ENCODE data around the gene ATG9B.

Gene ATG9B

DNA sequence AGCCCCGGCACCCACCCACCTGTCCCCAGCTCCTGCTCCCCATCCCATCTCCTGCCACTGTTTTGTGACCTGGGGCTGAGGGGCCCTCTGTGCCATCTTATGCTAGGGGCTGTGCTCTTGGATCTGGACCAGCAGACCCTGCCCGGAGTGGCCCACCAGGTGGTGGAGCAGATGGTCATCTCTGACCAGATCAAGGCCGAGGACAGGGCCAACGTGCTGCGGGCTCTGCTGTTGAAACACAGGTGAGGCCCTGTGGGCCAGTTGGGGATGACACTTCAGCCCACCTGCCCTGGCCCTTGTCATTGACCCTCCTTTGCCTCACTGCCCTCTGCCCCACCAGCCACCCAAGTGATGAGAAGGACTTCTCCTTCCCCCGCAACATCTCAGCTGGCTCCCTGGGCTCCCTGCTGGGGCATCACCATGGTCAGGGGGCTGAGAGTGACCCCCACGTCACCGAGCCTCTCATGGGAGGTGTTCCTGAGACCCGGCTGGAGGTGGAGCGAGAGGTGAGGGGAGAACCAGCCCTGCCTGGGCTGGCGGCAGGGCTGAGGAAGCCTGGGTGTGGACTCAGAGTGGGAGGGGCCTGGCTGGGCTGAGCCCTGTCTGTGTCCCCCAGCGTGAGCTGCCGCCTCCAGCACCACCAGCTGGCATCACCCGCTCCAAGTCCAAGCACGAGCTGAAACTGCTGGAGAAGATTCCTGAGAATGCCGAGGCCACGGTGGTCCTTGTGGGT lies 45.7 kb upstream of the ATG9B start:
- H2BK120ac ChIP-seq (ENCODE audit: insufficient read depth, low read length, poor library complexity), result no peak overlapping the region
- peaks cover 84 to 89% of the 10 kb centered on the region in 2 experiments for H3K36me3 ChIP-seq (ENCODE audit: control insufficient read depth in 1 of 2, insufficient read depth in 2 of 2, low read length in 2 of 2)

DNA sequence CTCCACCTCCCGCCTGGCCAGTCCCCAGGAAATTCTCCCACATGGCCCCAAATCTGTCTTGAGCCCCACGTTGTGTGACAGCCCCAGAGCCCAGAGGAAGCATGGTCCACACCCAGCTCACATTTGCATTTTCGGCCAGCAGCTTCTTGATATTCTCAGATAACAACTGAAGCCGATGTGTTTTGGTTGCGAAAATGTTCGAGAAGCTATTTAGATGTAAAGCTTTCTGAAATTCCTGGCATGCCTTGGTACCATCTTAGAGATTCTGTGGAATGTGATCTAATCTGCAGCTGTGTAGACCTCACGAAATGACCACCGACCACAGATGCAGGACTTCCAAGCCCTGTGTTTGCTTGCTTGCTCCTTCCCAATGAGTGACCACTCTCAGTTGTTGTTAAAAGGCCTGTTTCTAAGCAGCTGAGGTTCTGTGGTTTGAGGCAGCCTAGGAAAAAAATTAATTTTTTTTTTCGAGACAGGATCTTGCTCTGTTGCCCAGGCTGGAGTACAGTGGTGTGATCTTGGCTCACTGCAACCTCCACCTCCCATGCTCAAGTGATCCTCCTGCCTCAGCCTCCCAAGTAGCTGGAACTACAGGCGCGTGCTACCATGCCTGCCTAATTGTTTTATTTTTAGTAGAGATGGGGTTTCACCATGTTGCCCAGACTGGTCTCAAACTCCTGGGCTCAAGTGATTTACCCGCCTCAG lies 43.9 kb upstream of the ATG9B start:
- Histone ChIP-seq H3K27me3 (ENCODE audit: insufficient read depth, low read length) (no peaks in the 10 kb centered on the region), H3K9me3 (ENCODE audit: insufficient read depth, low read depth, low read length) (no peaks in the 10 kb centered on the region), H3K79me1 (ENCODE audit: low read length) (peaks cover 10% of the 10 kb centered on the region), H3K79me2 (ENCODE audit: control insufficient read depth, insufficient read depth, low read length, poor library complexity) (no peaks in the 10 kb centered on the region), H2AK5ac (ENCODE audit: low read length) (no peak overlapping the region), H2BK12ac (ENCODE audit: low read length) (no peak overlapping the region), H4K91ac (ENCODE audit: low read depth, low read length) (no peak overlapping the region), H2BK120ac (ENCODE audit: insufficient read depth, low read length, poor library complexity) (peak overlapping the region; percentile 41), H2AFZ (ENCODE audit: insufficient read depth, low read length, poor library complexity) (no peak overlapping the region), H3K36me3 (ENCODE audit: control insufficient read depth in 1 of 2, insufficient read depth in 2 of 2, low read length in 2 of 2) (peaks cover 82 to 84% of the 10 kb centered on the region in 2 experiments), H3K23ac (ENCODE audit: low read length) (no peak overlapping the region), H3K4me1 (ENCODE audit: control insufficient read depth in 1 of 2, insufficient read depth in 2 of 2, low read length in 2 of 2) (peaks cover 11 to 18% of the 10 kb centered on the region in 2 experiments), H4K8ac (ENCODE audit: low read depth, low read length) (no peak overlapping the region), H3K4me2 (ENCODE audit: low read length) (peak overlapping the region; percentile 38), H4K12ac (ENCODE audit: low read depth, low read length) (no peak overlapping the region), H3K27ac (ENCODE audit: low read depth, low read length) (peak overlapping the region; percentile 78), H3K14ac (ENCODE audit: low read length) (no peak overlapping the region), H2BK5ac (ENCODE audit: low read depth, low read length, poor library complexity) (peak overlapping the region; percentile 16), H3K9ac (ENCODE audit: low read length) (no peak overlapping the region), H3K4me3 (ENCODE audit: low read depth, low read length) (no peak overlapping the region), H3K4ac (ENCODE audit: low read depth, low read length) (no peak overlapping the region), H3K18ac (ENCODE audit: low read length) (peak overlapping the region; percentile 30)
- DNase-seq, result peak in 1 of 2 donors; percentile 75
- WGBS (ENCODE audit: extremely low coverage, insufficient coverage, insufficient read length), result no CpG with 5 or more reads among the region's 12 CpGs

More for the DNA sequence above, 45.7 kb upstream of the ATG9B start:
- WGBS (ENCODE audit: extremely low coverage, insufficient coverage, insufficient read length), result no CpG with 5 or more reads among the region's 17 CpGs
- Histone ChIP-seq H3K23ac (ENCODE audit: low read length) (no peak overlapping the region), H3K79me2 (ENCODE audit: control insufficient read depth, insufficient read depth, low read length, poor library complexity) (no peaks in the 10 kb centered on the region), H3K14ac (ENCODE audit: low read length) (no peak overlapping the region), H3K4me3 (ENCODE audit: low read depth, low read length) (no peak overlapping the region), H3K27me3 (ENCODE audit: insufficient read depth, low read length) (no peaks in the 10 kb centered on the region), H4K91ac (ENCODE audit: low read depth, low read length) (no peak overlapping the region), H4K12ac (ENCODE audit: low read depth, low read length) (no peak overlapping the region), H4K8ac (ENCODE audit: low read depth, low read length) (peak overlapping the region; percentile 20), H3K9ac (ENCODE audit: low read length) (no peak overlapping the region), H3K27ac (ENCODE audit: low read depth, low read length) (no peak overlapping the region), H2BK5ac (ENCODE audit: low read depth, low read length, poor library complexity) (no peak overlapping the region), H3K9me3 (ENCODE audit: insufficient read depth, low read depth, low read length) (no peaks in the 10 kb centered on the region), H3K4me1 (ENCODE audit: control insufficient read depth in 1 of 2, insufficient read depth in 2 of 2, low read length in 2 of 2) (peaks cover 8 to 15% of the 10 kb centered on the region in 2 experiments), H3K4me2 (ENCODE audit: low read length) (no peak overlapping the region), H3K18ac (ENCODE audit: low read length) (no peak overlapping the region), H2BK12ac (ENCODE audit: low read length) (no peak overlapping the region), H2AFZ (ENCODE audit: insufficient read depth, low read length, poor library complexity) (no peak overlapping the region), H2AK5ac (ENCODE audit: low read length) (no peak overlapping the region), H3K4ac (ENCODE audit: low read depth, low read length) (no peak overlapping the region), H3K79me1 (ENCODE audit: low read length) (peaks cover 4% of the 10 kb centered on the region)
- no peak for DNase-seq

DNA sequence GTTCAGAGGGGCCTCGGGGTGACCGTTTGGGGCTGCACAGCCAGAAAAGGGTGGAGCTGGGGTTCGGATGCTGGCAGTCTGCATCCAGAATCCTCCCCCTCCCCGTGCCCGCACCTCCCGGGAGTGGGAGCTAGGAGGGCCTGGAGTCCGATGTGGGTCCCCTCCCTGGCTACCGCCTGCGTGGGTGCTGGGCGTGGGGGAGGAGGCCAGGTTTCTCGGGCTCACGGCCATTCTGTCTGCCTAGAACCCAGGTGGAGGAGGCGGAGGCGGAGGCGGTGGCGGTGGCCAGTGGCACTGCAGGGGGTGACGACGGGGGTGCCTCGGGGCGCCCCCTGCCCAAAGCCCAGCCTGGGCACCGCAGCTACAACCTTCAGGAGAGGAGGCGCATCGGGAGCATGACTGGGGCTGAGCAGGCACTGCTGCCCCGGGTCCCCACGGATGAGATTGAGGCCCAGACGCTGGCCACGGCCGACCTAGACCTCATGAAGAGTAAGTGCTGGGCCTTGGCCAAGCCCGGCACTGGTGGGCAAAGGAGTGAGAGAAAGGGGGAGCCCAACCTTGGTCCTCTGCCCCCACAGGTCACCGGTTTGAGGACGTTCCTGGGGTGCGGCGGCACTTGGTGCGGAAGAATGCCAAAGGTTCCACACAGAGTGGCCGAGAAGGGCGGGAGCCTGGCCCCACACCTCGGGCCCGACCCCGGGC lies 42.1 kb upstream of the ATG9B start:
- Histone ChIP-seq H3K9me3 (ENCODE audit: insufficient read depth, low read depth, low read length) (no peaks in the 10 kb centered on the region), H2BK120ac (ENCODE audit: insufficient read depth, low read length, poor library complexity) (no peak overlapping the region), H4K12ac (ENCODE audit: low read depth, low read length) (no peak overlapping the region), H3K79me2 (ENCODE audit: control insufficient read depth, insufficient read depth, low read length, poor library complexity) (peaks cover 6% of the 10 kb centered on the region), H2AFZ (ENCODE audit: insufficient read depth, low read length, poor library complexity) (no peak overlapping the region), H3K79me1 (ENCODE audit: low read length) (peaks cover 20% of the 10 kb centered on the region), H2BK12ac (ENCODE audit: low read length) (no peak overlapping the region), H3K27ac (ENCODE audit: low read depth, low read length) (no peak overlapping the region), H3K4ac (ENCODE audit: low read depth, low read length) (no peak overlapping the region), H4K8ac (ENCODE audit: low read depth, low read length) (no peak overlapping the region), H4K91ac (ENCODE audit: low read depth, low read length) (no peak overlapping the region), H3K14ac (ENCODE audit: low read length) (no peak overlapping the region), H3K9ac (ENCODE audit: low read length) (no peak overlapping the region), H3K27me3 (ENCODE audit: insufficient read depth, low read length) (no peaks in the 10 kb centered on the region), H2BK5ac (ENCODE audit: low read depth, low read length, poor library complexity) (peak overlapping the region; percentile 16), H3K23ac (ENCODE audit: low read length) (no peak overlapping the region), H3K4me2 (ENCODE audit: low read length) (no peak overlapping the region), H2AK5ac (ENCODE audit: low read length) (peak overlapping the region; percentile 15), H3K4me3 (ENCODE audit: low read depth, low read length) (no peak overlapping the region), H3K4me1 (ENCODE audit: control insufficient read depth in 1 of 2, insufficient read depth in 2 of 2, low read length in 2 of 2) (peaks cover 26 to 31% of the 10 kb centered on the region in 2 experiments), H3K36me3 (ENCODE audit: control insufficient read depth in 1 of 2, insufficient read depth in 2 of 2, low read length in 2 of 2) (peaks cover 71 to 72% of the 10 kb centered on the region in 2 experiments), H3K18ac (ENCODE audit: low read length) (peak overlapping the region; percentile 17)
- DNase-seq, result no peak
- no CpG with 5 or more reads among the region's 39 CpGs for WGBS (ENCODE audit: extremely low coverage, insufficient coverage, insufficient read length)

DNA sequence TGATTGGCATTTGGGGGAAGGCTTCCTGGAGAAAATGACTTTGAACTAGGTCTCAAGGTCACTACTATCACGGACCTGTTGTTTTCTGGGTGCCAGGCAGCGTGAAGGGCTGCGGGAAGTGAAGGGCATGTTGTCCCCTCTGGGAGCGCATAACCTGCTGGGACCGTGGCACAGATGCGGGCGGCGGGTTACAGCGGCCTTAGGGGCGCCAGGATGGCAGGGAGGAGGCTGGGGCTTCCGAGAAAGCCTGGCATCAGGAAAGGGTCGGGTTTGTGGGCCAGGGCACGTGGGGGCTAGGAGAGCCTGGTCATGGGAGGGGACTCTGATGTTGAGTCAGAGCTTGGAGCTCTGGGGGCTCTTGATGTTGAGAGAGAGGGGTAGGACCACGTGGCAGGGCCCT lies 41.2 kb upstream of the ATG9B start:
- no peak for DNase-seq
- no peak overlapping the region for H2BK120ac ChIP-seq (ENCODE audit: insufficient read depth, low read length, poor library complexity)
- H2AK5ac ChIP-seq (ENCODE audit: low read length), result no peak overlapping the region
- H3K27me3 ChIP-seq (ENCODE audit: insufficient read depth, low read length), result no peaks in the 10 kb centered on the region
- WGBS (ENCODE audit: extremely low coverage, insufficient coverage, insufficient read length), result no CpG with 5 or more reads among the region's 14 CpGs
- no peak overlapping the region for H3K27ac ChIP-seq (ENCODE audit: low read depth, low read length)
- no peak overlapping the region for H2BK12ac ChIP-seq (ENCODE audit: low read length)
- H3K18ac ChIP-seq (ENCODE audit: low read length), result peak overlapping the region; percentile 3
- no peak overlapping the region for H4K12ac ChIP-seq (ENCODE audit: low read depth, low read length)
- no peak overlapping the region for H3K23ac ChIP-seq (ENCODE audit: low read length)
- no peak overlapping the region for H3K4me2 ChIP-seq (ENCODE audit: low read length)
- peaks cover 35 to 40% of the 10 kb centered on the region in 2 experiments for H3K4me1 ChIP-seq (ENCODE audit: control insufficient read depth in 1 of 2, insufficient read depth in 2 of 2, low read length in 2 of 2)
- peaks cover 10% of the 10 kb centered on the region for H3K79me2 ChIP-seq (ENCODE audit: control insufficient read depth, insufficient read depth, low read length, poor library complexity)
- no peak overlapping the region for H3K14ac ChIP-seq (ENCODE audit: low read length)
- H2AFZ ChIP-seq (ENCODE audit: insufficient read depth, low read length, poor library complexity), result no peak overlapping the region
- no peak overlapping the region for H3K9ac ChIP-seq (ENCODE audit: low read length)
- H3K4me3 ChIP-seq (ENCODE audit: low read depth, low read length), result no peak overlapping the region
- H4K91ac ChIP-seq (ENCODE audit: low read depth, low read length), result no peak overlapping the region
- no peaks in the 10 kb centered on the region for H3K9me3 ChIP-seq (ENCODE audit: insufficient read depth, low read depth, low read length)
- H3K4ac ChIP-seq (ENCODE audit: low read depth, low read length), result no peak overlapping the region
- peaks cover 22% of the 10 kb centered on the region for H3K79me1 ChIP-seq (ENCODE audit: low read length)
- H2BK5ac ChIP-seq (ENCODE audit: low read depth, low read length, poor library complexity), result no peak overlapping the region
- peaks cover 62% of the 10 kb centered on the region in 2 experiments for H3K36me3 ChIP-seq (ENCODE audit: control insufficient read depth in 1 of 2, insufficient read depth in 2 of 2, low read length in 2 of 2)
- no peak overlapping the region for H4K8ac ChIP-seq (ENCODE audit: low read depth, low read length)
